NB4 (cell line): ENCODE data around the gene CHD2.

Source experiments
- MYC ChIP-seq: IDR thresholded peaks from 2 replicates; pipeline ENCODE4 v1.6.1; 2011; ENCODE audit warnings: low read depth, low read length
- POLR2A ChIP-seq: IDR thresholded peaks from 2 replicates; pipeline ENCODE4 v1.6.1; 2011; ENCODE audit warnings: mild to moderate bottlenecking; ENCODE audit not compliant: insufficient read length; ENCODE audit errors: extremely low read depth
- TF ChIP-seq, protein P1 (sequence below): IDR thresholded peaks from one replicate; pipeline ENCODE4 v1.5.1; 2012; ENCODE audit warnings: low read depth, low read length

DNA sequence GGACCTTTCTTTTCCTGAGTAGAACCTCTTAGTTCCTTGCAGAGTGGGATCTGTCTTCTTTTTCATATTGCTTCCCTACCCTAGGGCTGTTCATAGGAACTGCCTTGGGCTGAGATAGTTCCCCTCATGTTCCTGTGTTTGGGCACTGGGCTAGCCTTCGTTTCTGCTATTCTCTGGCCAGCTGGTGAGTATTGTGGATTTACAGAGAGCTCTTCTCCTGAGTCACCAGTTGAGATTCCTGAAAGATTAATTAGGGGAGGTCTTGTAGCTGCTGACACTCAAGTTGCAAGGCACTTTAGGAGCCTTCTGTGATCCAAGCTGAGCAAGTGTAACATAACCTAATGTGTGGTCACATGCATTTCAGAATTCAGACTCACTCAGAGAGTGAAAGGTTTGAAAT lies 30.7 kb downstream of the CHD2 start:
- TF ChIP-seq, protein P1, sequence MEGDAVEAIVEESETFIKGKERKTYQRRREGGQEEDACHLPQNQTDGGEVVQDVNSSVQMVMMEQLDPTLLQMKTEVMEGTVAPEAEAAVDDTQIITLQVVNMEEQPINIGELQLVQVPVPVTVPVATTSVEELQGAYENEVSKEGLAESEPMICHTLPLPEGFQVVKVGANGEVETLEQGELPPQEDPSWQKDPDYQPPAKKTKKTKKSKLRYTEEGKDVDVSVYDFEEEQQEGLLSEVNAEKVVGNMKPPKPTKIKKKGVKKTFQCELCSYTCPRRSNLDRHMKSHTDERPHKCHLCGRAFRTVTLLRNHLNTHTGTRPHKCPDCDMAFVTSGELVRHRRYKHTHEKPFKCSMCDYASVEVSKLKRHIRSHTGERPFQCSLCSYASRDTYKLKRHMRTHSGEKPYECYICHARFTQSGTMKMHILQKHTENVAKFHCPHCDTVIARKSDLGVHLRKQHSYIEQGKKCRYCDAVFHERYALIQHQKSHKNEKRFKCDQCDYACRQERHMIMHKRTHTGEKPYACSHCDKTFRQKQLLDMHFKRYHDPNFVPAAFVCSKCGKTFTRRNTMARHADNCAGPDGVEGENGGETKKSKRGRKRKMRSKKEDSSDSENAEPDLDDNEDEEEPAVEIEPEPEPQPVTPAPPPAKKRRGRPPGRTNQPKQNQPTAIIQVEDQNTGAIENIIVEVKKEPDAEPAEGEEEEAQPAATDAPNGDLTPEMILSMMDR, result no peak
- no peak for TF ChIP-seq POLR2A
- TF ChIP-seq MYC, result no peak
